CD14-positive monocyte (primary cell): ENCODE results near the gene JARID2. TPM values are rescaled to one million over a fixed set of nuclear protein-coding genes. Genes with fewer than 3 reads are reported as not detected.

Experiments
- DNase-seq, 3 donors: peaks; one replicate each; pipeline ENCODE4 v3.0.0-alpha.2; 2011 to 2022
- H2AFZ ChIP-seq: 2 replicates; pipeline ENCODE4 v1.6.0; 2012; ENCODE audit warnings: mild to moderate bottlenecking, low read depth, low read length, inconsistent platforms; ENCODE audit not compliant: insufficient read depth, poor library complexity, severe bottlenecking
- H3K27ac ChIP-seq, 2 donors: 1 replicate in 1 of 2; 2 replicates in 1 of 2; pipeline ENCODE4 v1.5.1; 2012 to 2013; ENCODE audit warnings: low read length in 2 of 2, control low read depth in 1 of 2, inconsistent platforms in 1 of 2, low read depth in 1 of 2, mild to moderate bottlenecking in 1 of 2
- H3K27me3 ChIP-seq, 2 donors: one replicate each; pipeline versions ENCODE4 v1.6.0 to v1.6.1; 2011 to 2013; ENCODE audit warnings: low read length in 2 of 2; ENCODE audit not compliant: control insufficient read depth in 2 of 2, insufficient read depth in 2 of 2
- H3K36me3 ChIP-seq, 2 donors: replicated peaks in 1 of 2; 1 replicate in 1 of 2; 2 replicates in 1 of 2; pipeline versions ENCODE4 v1.5.1 to v1.6.1; 2012 to 2013; ENCODE audit warnings: low read length in 2 of 2, control low read depth in 1 of 2, inconsistent platforms in 1 of 2, mild to moderate bottlenecking in 1 of 2; ENCODE audit not compliant: insufficient read depth in 2 of 2, control insufficient read depth in 1 of 2
- H3K4me1 ChIP-seq, 2 donors: 1 replicate in 1 of 2; 2 replicates in 1 of 2; pipeline versions ENCODE4 v1.5.1 to v1.6.1; 2012 to 2013; ENCODE audit warnings: low read length in 2 of 2, control low read depth in 1 of 2, inconsistent platforms in 1 of 2, mild to moderate bottlenecking in 1 of 2, moderate library complexity in 1 of 2; ENCODE audit not compliant: insufficient read depth in 2 of 2, control insufficient read depth in 1 of 2
- H3K4me2 ChIP-seq: replicated peaks from 2 replicates; pipeline ENCODE3; 2012; ENCODE audit warnings: low read length, moderate library complexity, mild to moderate bottlenecking; ENCODE audit not compliant: poor library complexity, severe bottlenecking; ENCODE audit errors: extremely low read depth
- H3K4me3 ChIP-seq, 3 experiments: fragments of 200-600 bp in 1 of 3; sonication (generic) in 1 of 3; replicated peaks in 1 of 3; 1 replicate in 2 of 3; 2 replicates in 1 of 3; pipeline ENCODE4 v1.5.1; 2011 to 2013; ENCODE audit warnings: low read length in 3 of 3, mild to moderate bottlenecking in 3 of 3, control low read depth in 2 of 3, low read depth in 2 of 3, inconsistent platforms in 1 of 3, moderate library complexity in 1 of 3
- H3K79me2 ChIP-seq: 2 replicates; pipeline ENCODE4 v1.6.0; 2012; ENCODE audit warnings: mild to moderate bottlenecking, control low read depth, inconsistent platforms, low read length, moderate library complexity; ENCODE audit not compliant: insufficient read depth
- H3K9ac ChIP-seq: 2 replicates; pipeline ENCODE4 v1.6.0; 2017; ENCODE audit warnings: low read length, mild to moderate bottlenecking; ENCODE audit not compliant: insufficient read depth, poor library complexity, severe bottlenecking
- H3K9me3 ChIP-seq, 2 donors: replicated peaks in 1 of 2; 1 replicate in 1 of 2; 2 replicates in 1 of 2; pipeline versions ENCODE4 v1.5.1 to v1.6.1; 2012 to 2013; ENCODE audit warnings: low read length in 2 of 2, control low read depth in 1 of 2; ENCODE audit not compliant: control insufficient read depth in 1 of 2, insufficient read depth in 1 of 2
- H4K20me1 ChIP-seq: 2 replicates; pipeline ENCODE4 v1.6.0; 2012; ENCODE audit warnings: mild to moderate bottlenecking, low read length, control low read depth, moderate library complexity; ENCODE audit not compliant: insufficient read depth
- H3K27ac Mint-ChIP-seq, 7 donors: one replicate each; pipeline ENCODE4 v1.8.0; 2020; ENCODE audit warnings: mild to moderate bottlenecking in 7 of 7, mixed read lengths in 7 of 7, moderate library complexity in 6 of 7, inconsistent platforms in 2 of 7
- H3K27me3 Mint-ChIP-seq, 3 donors: one replicate each; pipeline ENCODE4 v1.8.0; 2021 to 2022; ENCODE audit warnings: low read depth in 3 of 3, mild to moderate bottlenecking in 3 of 3, mixed read lengths in 3 of 3, moderate library complexity in 3 of 3, inconsistent platforms in 1 of 3
- H3K36me3 Mint-ChIP-seq, 2 donors: one replicate each; pipeline ENCODE4 v1.8.0; 2020; ENCODE audit warnings: mixed read lengths in 2 of 2, inconsistent platforms in 1 of 2, mild to moderate bottlenecking in 1 of 2
- H3K4me1 Mint-ChIP-seq: one replicate; pipeline ENCODE4 v1.8.0; 2020; ENCODE audit warnings: mild to moderate bottlenecking, mixed read lengths
- H3K4me3 Mint-ChIP-seq, 2 donors: one replicate each; pipeline ENCODE4 v1.8.0; 2020; ENCODE audit warnings: mild to moderate bottlenecking in 2 of 2, mixed read lengths in 2 of 2, moderate library complexity in 1 of 2
- H3K9me3 Mint-ChIP-seq, 7 donors: one replicate each; pipeline ENCODE4 v1.8.0; 2020 to 2022; ENCODE audit warnings: mixed read lengths in 7 of 7, mild to moderate bottlenecking in 6 of 7, moderate library complexity in 6 of 7, inconsistent platforms in 2 of 7
- CTCF ChIP-seq: fragments of 200-600 bp; IDR thresholded peaks from one replicate; pipeline ENCODE4 v1.8.0; 2022; ENCODE audit warnings: antibody characterized with exemption, mild to moderate bottlenecking
- WGBS: methylation state at CpG from one replicate; pipeline ENCODE4 v1.1.5; 2013; ENCODE audit warnings: missing lambda C conversion rate; ENCODE audit not compliant: insufficient coverage; 5-methylcytosine and 5-hydroxymethylcytosine counted together
- intact Hi-C, 2 donors: fragments of 100-400 bp; cut with micrococcal nuclease; formaldehyde crosslinking; loops; one replicate each; pipeline versions ENCODE4 v1.15.0 to v1.15.1; 2023
- polyA plus RNA-seq, 3 donors: library from polyadenylated mRNA; depleted of rRNA in 1 of 3; unstranded in 2 of 3; stranded (reverse) in 1 of 3; fragments of 300-500 nt in 2 of 3; fragments of >200 nt in 1 of 3; fragmentation: Illumina TruSeq in 2 of 3; gene quantifications; 1 replicate in 2 of 3; 2 replicates in 1 of 3; pipeline ENCODE4 v1.2.3, GENCODE V29; 2012 to 2021

The JARID2 gene
- polyA plus RNA-seq, 3 donors: 6.8 to 17.5 (median 12.5) TPM

DNA sequence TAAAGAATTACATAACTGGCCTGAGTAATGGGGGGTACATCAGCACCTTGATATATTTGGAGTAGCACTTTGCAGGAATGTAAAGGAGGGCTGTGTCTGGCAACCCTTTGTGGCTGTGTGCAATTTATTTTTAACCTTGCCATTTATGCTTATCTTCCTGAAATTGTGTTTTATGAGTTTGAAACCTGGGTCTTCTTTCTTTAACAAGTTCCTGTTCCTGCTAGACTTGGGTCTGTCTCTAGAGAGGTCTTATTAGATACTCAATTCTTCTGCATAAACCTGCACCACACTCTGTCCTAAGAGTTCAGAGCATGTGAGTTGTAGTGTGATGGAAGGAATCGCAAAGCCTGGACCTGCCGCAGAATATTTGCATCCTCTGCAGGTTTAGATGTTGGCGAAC is 181.0 kb downstream of the JARID2 start:
- peak overlapping the region; percentile 68 for H3K4me2 ChIP-seq
- no CpG with 5 or more reads among the region's 3 CpGs for WGBS
- no peak overlapping the region for H2AFZ ChIP-seq
- Mint-ChIP-seq H3K4me3 (no peak overlapping the region), H3K4me1 (peaks cover 90% of the 10 kb centered on the region), H3K27me3 (peaks cover 0 to 1% (median 0%) of the 10 kb centered on the region in 3 donors), H3K36me3 (peaks cover 50 to 55% of the 10 kb centered on the region in 2 donors), H3K27ac (peak overlapping the region; percentile 84 to 98 (median 94)), H3K9me3 (no peaks in the 10 kb centered on the region)
- H3K9ac ChIP-seq: no peak overlapping the region
- peaks cover 100% of the 10 kb centered on the region for H3K79me2 ChIP-seq
- no peaks in the 10 kb centered on the region for H3K9me3 ChIP-seq
- DNase-seq: no peak
- H3K27me3 ChIP-seq: no peaks in the 10 kb centered on the region
- peaks cover 77 to 85% of the 10 kb centered on the region in 2 donors for H3K4me1 ChIP-seq
- H3K36me3 ChIP-seq: no peaks in the 10 kb centered on the region
- peak overlapping the region in 1 of 3 experiments; percentile 41 for H3K4me3 ChIP-seq
- intact Hi-C loops: loop anchor here (5.0 to 10.0 kb wide), 2 partner anchors 45 to 62 kb away; no protein-coding TSS in a partner anchor
- peaks cover 99% of the 10 kb centered on the region for H4K20me1 ChIP-seq
- no peak for TF ChIP-seq CTCF
- H3K27ac ChIP-seq: peak overlapping the region; percentile 13 to 91

DNA sequence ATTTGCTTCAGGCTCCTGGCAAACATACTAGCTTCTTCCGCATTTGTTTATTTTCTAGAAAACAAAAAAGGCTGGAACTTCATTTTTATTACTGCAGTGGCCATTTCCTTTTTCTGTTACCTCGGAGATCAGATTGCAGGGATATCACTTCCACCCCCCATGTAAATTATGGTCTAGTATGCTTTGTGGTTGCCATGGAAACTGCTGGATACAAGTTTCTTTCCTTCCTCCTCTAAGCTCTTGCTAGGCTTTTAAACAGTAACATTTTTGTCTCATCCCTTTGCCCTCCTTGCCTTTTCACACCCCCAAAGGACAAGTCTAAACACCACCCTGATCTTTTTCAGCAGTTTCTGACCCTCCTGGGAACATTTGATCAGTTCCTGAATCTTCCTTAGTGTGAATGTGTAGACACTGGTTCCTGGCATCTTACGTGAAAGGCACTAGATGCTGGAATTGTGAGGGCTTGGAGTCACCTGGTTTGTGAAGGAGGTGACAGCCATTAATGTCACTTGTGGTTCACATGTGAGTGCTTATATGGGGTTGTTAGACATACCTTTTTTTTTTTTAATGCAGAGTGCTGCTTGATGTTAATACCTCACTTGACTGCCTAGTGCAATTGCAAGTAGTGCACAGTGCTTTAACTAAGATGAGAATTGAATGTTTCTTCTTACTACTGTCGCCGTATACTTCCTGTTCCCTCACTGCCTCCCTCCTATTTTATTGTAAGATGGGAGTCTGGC is 181.6 kb downstream of the JARID2 start:
- Histone ChIP-seq H3K4me1 (peaks cover 77 to 85% of the 10 kb centered on the region in 2 donors), H3K9me3 (no peaks in the 10 kb centered on the region), H2AFZ (no peak overlapping the region), H3K27ac (peak overlapping the region; percentile 55 to 91), H4K20me1 (peaks cover 99% of the 10 kb centered on the region), H3K79me2 (peaks cover 100% of the 10 kb centered on the region), H3K9ac (peak overlapping the region; percentile 20), H3K36me3 (no peaks in the 10 kb centered on the region), H3K4me2 (peak overlapping the region; percentile 68), H3K27me3 (no peaks in the 10 kb centered on the region), H3K4me3 (peak overlapping the region in 1 of 3 experiments; percentile 41)
- TF ChIP-seq CTCF: no peak
- peaks cover 90% of the 10 kb centered on the region for H3K4me1 Mint-ChIP-seq
- 50% methylated on average over 2 of the region's 5 CpGs for WGBS
- H3K36me3 Mint-ChIP-seq: peaks cover 49 to 55% of the 10 kb centered on the region in 2 donors
- H3K4me3 Mint-ChIP-seq: peak overlapping the region in 1 of 2 donors; percentile 72
- no peaks in the 10 kb centered on the region for H3K9me3 Mint-ChIP-seq
- intact Hi-C loops: loop anchor here (5.0 to 10.0 kb wide), 2 partner anchors 45 to 63 kb away; no protein-coding TSS in a partner anchor
- H3K27ac Mint-ChIP-seq: peak overlapping the region; percentile 84 to 98 (median 94)
- DNase-seq: peak; percentile 85 to 87 (median 85)
- H3K27me3 Mint-ChIP-seq: peaks cover 0 to 1% (median 0%) of the 10 kb centered on the region in 3 donors
